Astrocyte (in vitro differentiated cells and primary cell): ENCODE data around the gene ANO7.

Experiments
- CTCF ChIP-seq: IDR thresholded peaks from 2 replicates; pipeline ENCODE4 v1.5.1; 2011; ENCODE audit warnings: low read depth, mild to moderate bottlenecking, inconsistent platforms, low read length, moderate library complexity; ENCODE audit not compliant: insufficient read depth
- EZH2 ChIP-seq: IDR thresholded peaks from 2 replicates; pipeline ENCODE4 v1.6.1; 2012; ENCODE audit warnings: mild to moderate bottlenecking, low read length, inconsistent platforms; ENCODE audit not compliant: insufficient read depth

GRCh38 chr2:241237949-241238371, 49.5 kb downstream of the ANO7 start:
- no peak for TF ChIP-seq EZH2
- no peak for TF ChIP-seq CTCF
